ENCODE data around the gene IMPDH2.

GRCh38 chr3:49027634-49028033 is 1.6 kb downstream of the IMPDH2 start:
- TF ChIP-seq CTCF (IDR thresholded peaks at IDR 0.05; ENCODE audit: low read length) (no peak), EZH2 (optimal IDR thresholded peaks at IDR 0.05; ENCODE audit: low read depth, low read length) (no peak)

Data from MM.1S (cell line).